Stimulated activated effector memory CD8-positive, alpha-beta T cell treated with anti-CD3 and anti-CD28 coated beads, Interleukin-12 subunit alpha, Interleukin-12 subunit beta, amount 100 ng/mL, for 72 hours (primary cell): Measurements from ENCODE around the gene ADGRD1.

Experiments
- ATAC-seq: fragments of 150-1000 bp; cut with Tn5 transposase; 2 replicates; pipeline ENCODE4 v1.10.0; 2021
- DNase-seq, 2 donors: peaks; one replicate each; pipeline ENCODE4 v3.0.0; 2021 to 2022; ENCODE audit warnings: low spot score in 2 of 2
- H3K27ac Mint-ChIP-seq: one replicate; pipeline ENCODE4 v1.8.0; 2022; ENCODE audit warnings: mild to moderate bottlenecking, mixed read lengths
- H3K36me3 Mint-ChIP-seq: one replicate; pipeline ENCODE4 v1.8.0; 2022; ENCODE audit warnings: mild to moderate bottlenecking, mixed read lengths
- H3K4me1 Mint-ChIP-seq: one replicate; pipeline ENCODE4 v1.8.0; 2022; ENCODE audit warnings: mixed read lengths
- H3K4me3 Mint-ChIP-seq: one replicate; pipeline ENCODE4 v1.8.0; 2022; ENCODE audit warnings: mild to moderate bottlenecking, mixed read lengths
- H3K9me3 Mint-ChIP-seq: one replicate; pipeline ENCODE4 v1.8.0; 2022; ENCODE audit warnings: mixed read lengths

ADGRD1 gene

DNA sequence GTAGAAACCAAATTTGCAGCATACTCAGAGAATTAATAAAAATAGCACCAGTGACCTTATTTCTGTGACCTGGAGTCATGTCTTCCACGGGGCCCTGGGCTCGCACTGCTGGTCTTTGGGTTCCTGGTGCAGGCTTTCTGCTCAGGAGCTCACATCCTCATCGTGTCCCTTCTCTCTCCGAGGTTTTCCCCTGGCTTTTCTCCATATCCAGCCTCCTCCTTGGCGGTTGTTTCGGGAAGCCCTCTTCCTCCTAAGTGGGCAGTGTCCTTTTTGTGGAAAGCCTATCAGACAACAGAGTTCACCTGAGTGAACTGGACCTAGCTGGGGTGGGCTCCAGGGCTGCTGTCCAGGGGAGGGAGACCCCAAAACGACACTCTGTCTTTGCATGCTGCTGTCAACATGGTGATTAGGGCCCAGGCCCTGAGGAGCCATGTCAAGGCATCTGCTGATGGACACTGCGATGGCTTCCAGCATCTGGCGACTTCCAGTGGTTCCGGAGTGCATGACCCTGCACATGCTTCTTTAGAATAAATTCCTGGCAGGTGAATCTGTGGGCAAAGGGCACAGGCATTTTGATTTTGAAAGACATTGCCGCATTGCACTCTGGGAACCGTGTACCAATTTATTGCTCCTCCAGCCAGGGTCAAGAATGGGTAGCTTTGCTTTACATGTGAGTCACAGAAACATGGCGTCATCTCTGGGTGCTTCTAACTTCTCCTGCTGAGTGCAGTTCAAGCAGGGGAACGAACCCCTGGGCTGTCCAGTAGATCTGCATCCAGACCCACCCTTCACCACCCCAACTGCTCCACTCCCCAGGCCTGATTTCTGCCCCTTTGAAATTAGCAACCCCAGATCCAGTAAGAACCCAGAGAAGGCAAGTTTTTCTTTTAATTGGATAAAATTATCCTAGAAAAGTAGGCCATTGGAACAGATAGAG, 136.8 kb downstream of the ADGRD1 start:
- no peaks in the 10 kb centered on the region for H3K9me3 Mint-ChIP-seq
- no peak overlapping the region for H3K4me3 Mint-ChIP-seq
- peak overlapping the region; percentile 84 for H3K27ac Mint-ChIP-seq
- ATAC-seq (no peak), DNase-seq (no peak)
- peaks cover 31% of the 10 kb centered on the region for H3K4me1 Mint-ChIP-seq
- peaks cover 6% of the 10 kb centered on the region for H3K36me3 Mint-ChIP-seq

DNA sequence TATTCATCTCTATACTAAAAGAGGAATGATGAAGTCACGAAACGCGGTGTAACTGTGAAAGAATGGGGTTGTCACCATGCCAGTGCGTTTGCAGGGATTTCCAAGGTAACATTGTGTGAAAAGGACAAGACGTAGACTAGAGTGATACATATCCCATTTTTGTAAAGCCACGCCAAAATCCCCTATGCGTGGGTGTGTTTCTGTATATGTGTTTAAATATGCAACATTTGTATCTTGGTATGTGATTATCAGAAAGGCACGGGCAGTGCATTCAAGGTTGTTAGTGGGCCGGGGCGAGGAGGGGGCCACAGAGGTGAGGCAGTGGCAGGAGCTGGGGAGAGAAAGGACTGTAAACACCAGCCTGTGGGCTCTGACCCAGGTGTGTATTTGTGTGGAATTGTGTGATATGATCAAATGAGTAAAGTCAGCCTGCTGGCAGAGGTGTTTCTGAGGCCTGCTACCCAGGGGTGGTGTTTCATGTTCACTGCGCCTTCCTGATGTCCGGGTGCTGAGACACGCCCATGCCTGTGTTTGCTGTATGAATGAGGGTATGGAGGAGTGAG, 137.8 kb downstream of the ADGRD1 start:
- H3K4me1 Mint-ChIP-seq, result peaks cover 31% of the 10 kb centered on the region
- H3K36me3 Mint-ChIP-seq, result peaks cover 6% of the 10 kb centered on the region
- peak overlapping the region; percentile 84 for H3K27ac Mint-ChIP-seq
- ATAC-seq (peak; percentile 79), DNase-seq (peak; percentile 24 to 78)
- no peaks in the 10 kb centered on the region for H3K9me3 Mint-ChIP-seq
- peak overlapping the region; percentile 63 for H3K4me3 Mint-ChIP-seq

DNA sequence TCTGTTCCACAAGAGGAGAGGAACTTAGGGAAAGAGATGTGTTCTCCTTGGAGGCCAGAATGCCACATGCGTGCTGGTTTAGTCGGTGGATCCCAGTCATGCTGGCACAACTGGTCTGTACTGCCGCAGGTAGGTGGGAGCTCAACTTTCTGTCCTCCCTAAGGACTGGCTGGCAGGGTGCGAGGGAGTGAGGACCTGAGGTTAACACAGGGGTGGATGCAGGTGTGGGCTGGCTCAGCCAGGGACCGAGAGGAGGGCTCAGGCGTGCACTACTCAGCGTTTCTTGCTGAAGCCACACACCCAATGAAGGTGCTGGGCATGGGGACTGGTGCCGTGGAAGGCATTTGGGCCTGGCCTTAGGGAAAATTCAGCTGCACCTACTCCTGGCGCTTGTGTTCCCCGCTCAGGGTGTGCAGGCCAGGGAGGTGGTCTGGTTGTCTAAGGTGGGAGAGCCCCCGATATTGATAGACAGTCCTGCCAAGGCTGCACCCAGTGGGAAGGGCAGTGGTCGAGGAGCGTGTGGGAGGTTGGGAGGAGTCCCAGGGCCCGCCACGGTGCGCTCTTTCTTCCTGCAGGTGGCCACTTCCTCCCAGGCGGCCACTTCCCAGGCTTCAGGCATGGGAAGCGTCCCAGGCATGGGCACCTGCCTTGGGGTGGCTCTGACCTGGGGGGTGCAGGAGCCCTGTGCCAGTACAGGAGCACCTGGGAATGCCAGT, 138.4 kb downstream of the ADGRD1 start:
- Mint-ChIP-seq H3K27ac (peak overlapping the region; percentile 84), H3K4me3 (peak overlapping the region; percentile 63), H3K36me3 (peaks cover 6% of the 10 kb centered on the region), H3K9me3 (no peaks in the 10 kb centered on the region), H3K4me1 (peaks cover 31% of the 10 kb centered on the region)
- ATAC-seq (no peak), DNase-seq (peak in 1 of 2 donors; percentile 65)

DNA sequence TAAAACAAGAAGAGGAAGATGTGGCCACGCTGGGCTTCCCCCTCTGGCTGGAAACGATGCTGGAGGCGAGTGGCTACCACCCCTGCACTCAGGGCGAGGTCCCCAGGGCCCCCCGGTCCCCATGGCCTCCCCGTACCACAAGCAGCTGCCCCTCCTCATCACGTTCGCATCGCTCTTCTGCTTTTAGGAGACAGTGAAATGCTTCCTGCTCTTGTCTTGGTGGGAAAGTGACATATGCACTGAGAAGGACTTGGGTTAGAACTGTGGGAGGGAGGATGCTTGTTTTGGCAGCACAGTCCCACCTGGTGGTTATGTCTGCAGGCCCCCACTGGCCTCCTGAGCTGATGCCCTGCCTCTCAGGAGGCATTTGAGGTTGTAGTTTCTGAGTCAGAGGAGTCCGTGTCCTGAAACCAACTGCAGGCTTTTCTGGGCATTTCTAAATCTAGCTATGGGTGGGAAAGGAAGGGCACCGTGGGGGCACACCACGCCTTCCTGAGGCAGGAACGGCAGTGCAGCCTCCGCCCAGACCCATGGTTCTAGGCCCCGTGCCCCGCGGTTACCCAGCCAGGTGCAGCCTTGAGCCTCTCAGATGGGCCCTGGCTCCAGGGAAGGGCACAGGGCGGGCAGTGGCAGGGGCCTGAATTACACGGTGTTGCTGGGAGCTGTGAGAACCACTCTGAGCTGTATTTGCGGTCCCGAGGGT, 139.3 kb downstream of the ADGRD1 start:
- ATAC-seq (peak; percentile 77), DNase-seq (peak; percentile 29 to 71)
- Mint-ChIP-seq H3K27ac (peak overlapping the region; percentile 74), H3K4me1 (peaks cover 31% of the 10 kb centered on the region), H3K9me3 (no peaks in the 10 kb centered on the region), H3K36me3 (peaks cover 6% of the 10 kb centered on the region), H3K4me3 (peak overlapping the region; percentile 62)

DNA sequence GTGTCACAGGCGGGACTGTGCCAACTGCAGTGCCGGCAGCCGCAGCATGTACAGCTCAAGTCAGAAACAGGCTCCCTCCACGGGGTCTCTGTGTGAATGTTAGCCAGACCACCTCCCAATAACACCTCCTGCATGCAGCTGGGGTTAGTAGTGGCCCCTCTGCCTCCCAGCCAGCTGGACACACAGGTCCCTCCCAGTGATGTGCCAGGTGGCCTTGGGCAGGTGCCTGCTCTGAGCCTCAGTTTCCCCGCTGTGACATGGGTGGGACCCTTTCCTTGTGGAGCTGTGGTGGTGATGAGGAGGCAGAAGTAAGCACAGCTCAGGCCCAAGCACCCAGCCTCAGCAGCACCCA, 139.9 kb downstream of the ADGRD1 start:
- DNase-seq (no peak), ATAC-seq (no peak)
- Mint-ChIP-seq H3K4me3 (peak overlapping the region; percentile 62), H3K4me1 (peaks cover 31% of the 10 kb centered on the region), H3K27ac (peak overlapping the region; percentile 74), H3K36me3 (peaks cover 6% of the 10 kb centered on the region), H3K9me3 (no peaks in the 10 kb centered on the region)

DNA sequence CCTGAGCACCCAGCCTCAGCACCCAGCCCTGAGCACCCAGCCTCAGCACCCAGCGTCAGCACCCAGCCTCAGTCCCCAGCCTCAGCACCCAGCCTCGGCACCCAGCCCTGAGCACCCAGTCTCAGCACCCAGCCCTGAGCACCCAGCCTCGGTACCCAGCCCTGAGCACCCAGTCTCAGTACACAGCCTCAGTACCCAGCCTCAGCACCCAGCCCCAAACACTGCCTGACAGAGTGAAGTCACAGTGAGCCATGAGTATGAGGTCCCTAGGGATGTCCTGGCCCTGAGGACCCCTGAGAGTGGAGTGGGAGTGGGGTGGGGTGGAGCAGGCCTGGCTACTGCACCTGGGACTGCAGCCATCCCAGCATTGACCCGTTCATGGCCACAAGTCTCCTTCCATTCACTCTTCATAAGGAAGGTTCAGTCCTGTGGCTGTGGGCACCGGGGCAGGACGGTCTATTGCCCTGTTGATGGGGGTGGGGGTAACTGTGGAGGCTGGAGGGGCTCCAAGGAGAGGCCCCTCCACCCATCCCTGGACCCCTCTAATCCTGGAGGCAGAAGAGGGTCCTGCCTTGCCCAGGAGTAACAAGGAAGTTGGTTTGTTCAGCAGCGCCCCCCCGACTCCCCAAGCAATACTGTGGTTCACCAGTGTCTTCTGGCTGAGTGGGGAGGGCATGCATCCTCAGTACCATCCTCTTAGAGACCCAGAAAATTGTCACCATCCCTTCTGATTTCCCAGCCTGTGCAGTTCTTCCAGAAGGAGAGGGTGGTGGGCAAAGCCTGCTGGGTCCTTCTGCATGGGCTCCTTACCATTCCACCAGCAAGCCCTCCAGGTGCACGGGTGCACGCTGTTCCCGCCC, 140.5 kb downstream of the ADGRD1 start:
- ATAC-seq, result no peak
- no peak for DNase-seq
- H3K4me3 Mint-ChIP-seq, result no peak overlapping the region
- H3K9me3 Mint-ChIP-seq, result no peaks in the 10 kb centered on the region
- peaks cover 6% of the 10 kb centered on the region for H3K36me3 Mint-ChIP-seq
- no peak overlapping the region for H3K27ac Mint-ChIP-seq
- H3K4me1 Mint-ChIP-seq, result peaks cover 31% of the 10 kb centered on the region

DNA sequence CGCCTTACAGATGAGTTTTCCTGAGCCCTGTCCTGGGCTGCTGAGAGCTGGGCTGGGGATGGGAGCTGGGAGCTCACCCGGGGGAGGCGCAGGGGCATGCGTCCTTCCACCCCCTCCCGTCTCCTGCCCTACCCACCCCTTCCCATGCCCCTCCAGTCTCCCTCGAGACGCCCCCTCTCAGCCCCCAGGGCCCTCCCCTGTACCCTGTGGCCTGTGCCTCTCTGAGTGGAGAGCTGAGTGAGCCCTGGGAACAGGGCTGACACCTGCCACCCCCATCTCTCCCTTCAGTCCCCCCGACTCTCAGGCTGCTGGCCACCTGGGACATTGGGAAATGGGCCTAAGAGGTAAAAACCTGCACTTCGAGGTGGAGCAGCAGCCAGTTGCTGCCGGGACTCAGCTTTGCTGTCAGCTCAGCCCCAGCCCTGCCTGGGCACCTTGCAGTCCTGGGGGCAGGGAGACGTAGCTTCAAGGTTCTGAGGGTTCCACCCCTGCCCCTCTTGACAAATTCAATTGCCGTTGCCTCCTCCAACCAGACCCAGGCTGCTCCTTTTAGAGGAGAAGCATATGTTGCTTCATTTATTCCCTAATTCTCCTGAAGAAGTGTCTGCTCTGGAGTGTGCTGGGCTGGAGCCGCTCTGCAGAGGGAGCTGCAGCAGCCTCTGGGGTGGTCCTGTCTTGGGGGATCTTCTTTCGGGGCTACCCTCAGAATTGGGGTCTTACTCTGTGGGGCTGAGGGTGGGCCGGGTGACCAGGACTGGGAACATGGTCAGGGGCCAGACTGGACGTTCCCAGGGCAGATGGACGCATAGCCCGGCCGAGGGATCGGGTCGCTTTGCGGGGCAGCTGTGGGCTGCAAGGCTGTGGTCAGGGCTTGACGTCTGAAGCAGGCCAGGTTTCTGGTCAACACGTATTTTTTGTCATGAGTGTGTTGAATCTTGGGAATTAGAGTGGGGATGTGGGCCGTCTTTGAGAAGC, 141.4 kb downstream of the ADGRD1 start:
- Mint-ChIP-seq H3K27ac (no peak overlapping the region), H3K4me1 (peaks cover 31% of the 10 kb centered on the region), H3K9me3 (no peaks in the 10 kb centered on the region), H3K36me3 (peaks cover 6% of the 10 kb centered on the region), H3K4me3 (no peak overlapping the region)
- ATAC-seq, result no peak
- DNase-seq, result no peak

DNA sequence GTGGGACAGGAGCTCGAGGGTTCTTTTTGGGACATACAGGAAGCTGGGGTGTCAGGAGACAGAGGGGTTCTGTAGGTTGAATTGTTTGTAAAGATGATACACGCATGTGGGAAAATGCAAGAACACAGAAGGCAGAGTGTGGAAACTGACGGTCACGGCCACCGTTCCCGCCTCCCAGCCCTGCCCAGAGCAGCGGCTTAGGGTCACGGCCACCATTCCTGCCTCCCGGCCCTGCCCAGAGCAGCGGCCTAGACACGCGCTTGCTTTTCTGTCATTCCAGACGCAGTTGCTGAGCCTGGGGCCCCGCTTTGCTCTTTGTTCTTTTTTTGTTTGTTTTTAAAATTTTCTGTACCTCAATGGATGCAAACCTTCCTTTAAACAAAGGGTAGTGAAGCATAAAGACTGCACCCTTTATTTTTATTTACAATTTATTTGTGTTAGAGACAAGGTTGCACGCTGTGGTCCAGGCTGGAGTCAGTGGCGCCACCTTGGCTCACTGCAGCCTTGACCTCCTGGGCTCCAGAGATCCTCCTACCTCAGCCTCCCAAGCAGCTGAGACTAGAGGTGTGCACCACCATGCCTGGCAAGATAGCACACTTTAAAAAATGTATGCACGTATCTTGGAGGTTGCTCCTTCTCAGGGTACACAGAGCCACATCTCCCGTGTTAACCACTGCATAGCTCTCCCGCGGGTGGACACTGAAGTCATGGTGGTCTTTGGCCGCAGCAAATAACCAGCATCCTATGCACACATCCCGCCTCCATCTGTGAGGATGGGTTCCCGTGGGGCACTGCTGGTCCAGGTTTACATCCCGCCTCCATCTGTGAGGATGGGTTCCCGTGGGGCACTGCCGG, 142.3 kb downstream of the ADGRD1 start:
- DNase-seq, result no peak
- no peak overlapping the region for H3K27ac Mint-ChIP-seq
- no peaks in the 10 kb centered on the region for H3K9me3 Mint-ChIP-seq

DNA sequence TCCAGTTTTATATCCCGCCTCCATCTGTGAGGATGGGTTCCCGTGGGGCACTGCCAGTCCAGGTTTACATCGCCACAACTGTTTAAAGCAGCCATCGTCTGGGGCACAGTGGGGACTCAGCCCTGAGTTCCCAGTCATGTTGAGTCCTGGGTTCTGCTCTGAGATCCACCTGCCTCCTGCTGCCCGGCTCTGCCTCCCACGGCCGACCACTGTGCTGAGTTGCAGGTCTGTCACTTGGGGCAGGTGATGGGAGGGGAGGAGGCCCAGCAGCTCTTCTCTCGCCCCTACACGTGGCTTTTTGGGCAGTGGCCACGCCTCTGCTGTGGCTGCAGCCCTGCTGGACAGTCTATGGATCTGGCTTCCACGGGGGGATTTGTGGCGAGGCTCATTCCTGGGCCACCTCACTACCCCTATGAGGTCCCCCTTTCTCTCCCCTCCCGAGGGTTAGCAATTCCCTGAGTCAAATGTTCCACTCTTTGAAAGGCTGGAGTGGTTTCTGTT, 143.0 kb downstream of the ADGRD1 start:
- no peaks in the 10 kb centered on the region for H3K9me3 Mint-ChIP-seq
- H3K4me1 Mint-ChIP-seq, result peaks cover 18% of the 10 kb centered on the region
- no peak overlapping the region for H3K4me3 Mint-ChIP-seq
- no peak overlapping the region for H3K27ac Mint-ChIP-seq
- no peak for DNase-seq
- no peak for ATAC-seq
- peaks cover 6% of the 10 kb centered on the region for H3K36me3 Mint-ChIP-seq

More for the DNA sequence above, 142.3 kb downstream of the ADGRD1 start:
- Mint-ChIP-seq H3K36me3 (peaks cover 6% of the 10 kb centered on the region), H3K4me1 (peaks cover 24% of the 10 kb centered on the region), H3K4me3 (no peak overlapping the region)
- ATAC-seq, result no peak

DNA sequence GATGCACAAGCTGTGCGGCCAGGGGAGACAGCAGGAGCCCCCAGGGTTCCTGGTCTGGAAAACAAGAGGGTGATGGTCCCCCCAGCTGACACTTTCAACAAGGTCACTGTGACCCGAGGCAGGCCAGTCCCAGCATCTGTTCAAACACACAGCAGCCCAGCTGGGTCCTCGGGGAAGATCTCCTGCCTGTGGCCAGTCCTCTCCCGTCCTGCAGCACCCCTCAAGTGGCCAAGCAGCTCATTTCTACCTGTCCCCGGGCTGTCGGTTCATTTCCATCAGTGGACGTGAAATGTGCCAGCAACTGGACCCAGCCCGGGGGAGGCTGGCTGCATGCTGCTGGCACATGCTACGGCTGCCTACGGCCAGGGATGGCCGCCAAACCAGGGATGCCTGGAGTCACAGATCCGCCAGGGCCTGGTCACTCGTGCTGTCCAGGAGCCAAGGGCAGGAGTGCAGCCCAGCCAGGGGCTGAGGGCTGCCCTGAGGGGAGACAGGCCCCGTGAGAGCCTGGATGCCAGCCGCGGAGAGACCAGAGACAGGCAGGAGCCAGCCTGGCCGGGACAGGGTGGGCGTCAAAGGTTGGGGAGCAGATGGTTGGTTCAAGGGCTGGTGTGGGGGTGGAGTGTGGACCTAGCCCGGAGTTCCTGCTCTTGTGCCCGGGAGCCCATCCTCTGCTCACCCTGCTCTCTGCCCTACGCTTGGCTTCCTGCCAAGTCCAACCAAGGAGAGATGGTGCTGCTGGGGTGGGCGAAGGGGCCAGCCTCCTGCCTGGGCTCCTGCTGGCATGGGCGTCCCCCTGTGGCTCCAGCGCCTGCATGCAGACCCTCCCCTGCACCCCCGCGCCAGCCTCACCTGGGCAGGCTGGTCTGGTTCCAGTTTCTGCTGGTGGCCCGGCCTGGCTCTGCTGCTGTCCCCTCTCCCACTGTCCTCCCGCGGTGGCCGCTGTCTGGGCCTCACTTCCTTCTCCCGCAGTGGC, 143.8 kb downstream of the ADGRD1 start:
- no peak for ATAC-seq
- Mint-ChIP-seq H3K4me1 (peaks cover 11% of the 10 kb centered on the region), H3K27ac (no peak overlapping the region), H3K4me3 (no peak overlapping the region), H3K9me3 (no peaks in the 10 kb centered on the region), H3K36me3 (peaks cover 6% of the 10 kb centered on the region)
- DNase-seq, result no peak

DNA sequence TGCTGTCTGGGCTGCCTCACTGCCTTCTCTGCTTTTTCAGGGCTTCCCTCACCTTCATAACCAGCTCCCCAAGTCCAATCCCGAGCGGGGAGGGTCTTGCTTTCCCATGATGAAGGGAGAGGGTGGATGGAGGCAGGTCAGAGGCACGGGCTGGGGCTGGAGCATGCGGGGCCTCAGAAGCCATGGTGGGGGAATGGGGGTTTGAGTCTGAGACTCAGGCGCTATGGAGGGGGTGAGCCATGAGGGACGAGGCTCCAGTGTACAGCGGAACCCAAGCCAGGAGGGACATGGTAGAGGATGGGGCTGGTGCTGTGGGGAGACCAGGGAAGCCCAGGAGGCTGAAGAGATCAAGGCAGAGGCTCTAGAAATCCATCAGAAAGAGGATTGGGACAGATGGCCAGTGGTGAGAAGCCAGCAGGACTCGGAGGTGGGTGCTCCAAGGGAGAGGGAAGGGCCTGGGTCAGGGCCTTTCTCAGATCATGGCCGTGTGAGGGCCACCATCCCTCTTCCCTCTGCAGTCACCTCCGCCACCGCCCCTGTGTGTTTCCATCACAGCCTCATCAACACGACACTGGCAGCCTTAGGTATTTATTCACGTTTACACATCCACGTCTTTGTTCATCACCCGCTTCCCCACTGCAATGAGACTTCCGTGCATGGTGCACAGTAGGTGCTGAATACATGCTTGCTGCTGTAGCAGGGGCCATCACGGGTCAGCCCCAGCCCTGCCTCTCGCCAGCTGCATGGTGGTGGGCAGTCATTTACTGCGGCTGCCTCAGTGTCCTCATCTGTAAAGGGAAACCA, 144.7 kb downstream of the ADGRD1 start:
- Mint-ChIP-seq H3K27ac (no peak overlapping the region), H3K9me3 (no peaks in the 10 kb centered on the region), H3K4me3 (no peak overlapping the region), H3K4me1 (peaks cover 4% of the 10 kb centered on the region), H3K36me3 (no peaks in the 10 kb centered on the region)
- ATAC-seq, result no peak
- DNase-seq, result no peak
